GM12874 (cell line): ENCODE data around the gene MAP3K3.

ENCODE experiments used
- CTCF ChIP-seq: IDR thresholded peaks from 2 replicates; pipeline ENCODE4 v1.5.1; 2011; ENCODE audit warnings: low read depth, mild to moderate bottlenecking, control low read depth, low read length, moderate library complexity; ENCODE audit not compliant: insufficient read depth

Gene MAP3K3

GRCh38 chr17:63644846-63645245 is 22.6 kb downstream of the MAP3K3 start:
- no peak for TF ChIP-seq CTCF

- TF ChIP-seq CTCF, result no peak
These were observed 23.7 kb downstream of the MAP3K3 start for GRCh38 chr17:63645775-63646487.

GRCh38 chr17:63646488-63646806 is 24.2 kb downstream of the MAP3K3 start:
- no peak for TF ChIP-seq CTCF

GRCh38 chr17:63647065-63647725 is 25.0 kb downstream of the MAP3K3 start:
- TF ChIP-seq CTCF, result no peak

- no peak for TF ChIP-seq CTCF
These were observed 25.7 kb downstream of the MAP3K3 start for GRCh38 chr17:63647936-63648335.

GRCh38 chr17:63649813-63650212 is 27.6 kb downstream of the MAP3K3 start:
- TF ChIP-seq CTCF, result no peak

- no peak for TF ChIP-seq CTCF
These were observed 29.9 kb downstream of the MAP3K3 start for GRCh38 chr17:63652106-63652505.
